Measurements from ENCODE around the gene ZNF398.

The ZNF398 gene

GRCh38 chr7:149197675-149198074 is 50.4 kb downstream of the ZNF398 start:
- no peak for TF ChIP-seq REST (IDR thresholded peaks at IDR 0.05; ENCODE audit: insufficient replicate concordance, low read depth)
- no peak for TF ChIP-seq GABPA (IDR thresholded peaks at IDR 0.05; ENCODE audit: low read depth)
- no peak for TF ChIP-seq POLR2AphosphoS5 (IDR thresholded peaks at IDR 0.05; ENCODE audit: low read depth)
- no peak for TF ChIP-seq CTCF (IDR thresholded peaks at IDR 0.05; ENCODE audit: insufficient read depth, low read length)
- no peak for TF ChIP-seq SPI1 (IDR thresholded peaks at IDR 0.05; ENCODE audit: borderline replicate concordance, low read depth)
- Histone ChIP-seq H3K4me3 (replicated peaks; ENCODE audit: insufficient read depth, low read length) (no peak overlapping the region), H3K27me3 (ENCODE audit: insufficient read depth, poor library complexity, severe bottlenecking) (no peaks in the 10 kb centered on the region), H3K27ac (replicated peaks) (no peak overlapping the region)
- DNase-seq (ENCODE audit: low read depth in 1 of 2, low spot score in 1 of 2) = no peak

GRCh38 chr7:149198161-149198816 is 51.0 kb downstream of the ZNF398 start:
- TF ChIP-seq SPI1 (IDR thresholded peaks at IDR 0.05; ENCODE audit: borderline replicate concordance, low read depth) (no peak), POLR2AphosphoS5 (IDR thresholded peaks at IDR 0.05; ENCODE audit: low read depth) (no peak), GABPA (IDR thresholded peaks at IDR 0.05; ENCODE audit: low read depth) (no peak), CTCF (IDR thresholded peaks at IDR 0.05; ENCODE audit: insufficient read depth, low read length) (no peak), REST (IDR thresholded peaks at IDR 0.05; ENCODE audit: insufficient replicate concordance, low read depth) (no peak)
- H3K27ac ChIP-seq (replicated peaks) = no peak overlapping the region
- no peaks in the 10 kb centered on the region for H3K27me3 ChIP-seq (ENCODE audit: insufficient read depth, poor library complexity, severe bottlenecking)
- H3K4me3 ChIP-seq (replicated peaks; ENCODE audit: insufficient read depth, low read length) = no peak overlapping the region
- DNase-seq (ENCODE audit: low read depth in 1 of 2, low spot score in 1 of 2) = no peak

- TF ChIP-seq REST (IDR thresholded peaks at IDR 0.05; ENCODE audit: insufficient replicate concordance, low read depth) = no peak
- TF ChIP-seq POLR2AphosphoS5 (IDR thresholded peaks at IDR 0.05; ENCODE audit: low read depth) = no peak
- no peak for TF ChIP-seq GABPA (IDR thresholded peaks at IDR 0.05; ENCODE audit: low read depth)
- TF ChIP-seq SPI1 (IDR thresholded peaks at IDR 0.05; ENCODE audit: borderline replicate concordance, low read depth) = no peak
- TF ChIP-seq CTCF (IDR thresholded peaks at IDR 0.05; ENCODE audit: insufficient read depth, low read length) = no peak
- no peak for DNase-seq (ENCODE audit: low read depth in 1 of 2, low spot score in 1 of 2)
- no peak overlapping the region for H3K4me3 ChIP-seq (replicated peaks; ENCODE audit: insufficient read depth, low read length)
- no peak overlapping the region for H3K27ac ChIP-seq (replicated peaks)
- H3K27me3 ChIP-seq (ENCODE audit: insufficient read depth, poor library complexity, severe bottlenecking) = no peaks in the 10 kb centered on the region
Observed at GRCh38 chr7:149199234-149199995, 52.2 kb downstream of the ZNF398 start.

Data from HL-60 (cell line).